GM21390 (cell line): ENCODE results near the gene C1orf141.
A peak's percentile ranks its signal among the peaks of the same experiment; 100 is the strongest.
"Not testable (repeated sequence)": the region's sequence is repeated elsewhere in the genome, so short reads cannot be mapped to it uniquely, and the experiment has no call there.

Experiments used
- ATAC-seq: cut with Tn5 transposase; IDR thresholded peaks from one replicate; pipeline ENCODE4 v1.9.1; 2021; ENCODE audit not compliant: unreplicated experiment

C1orf141 gene

DNA sequence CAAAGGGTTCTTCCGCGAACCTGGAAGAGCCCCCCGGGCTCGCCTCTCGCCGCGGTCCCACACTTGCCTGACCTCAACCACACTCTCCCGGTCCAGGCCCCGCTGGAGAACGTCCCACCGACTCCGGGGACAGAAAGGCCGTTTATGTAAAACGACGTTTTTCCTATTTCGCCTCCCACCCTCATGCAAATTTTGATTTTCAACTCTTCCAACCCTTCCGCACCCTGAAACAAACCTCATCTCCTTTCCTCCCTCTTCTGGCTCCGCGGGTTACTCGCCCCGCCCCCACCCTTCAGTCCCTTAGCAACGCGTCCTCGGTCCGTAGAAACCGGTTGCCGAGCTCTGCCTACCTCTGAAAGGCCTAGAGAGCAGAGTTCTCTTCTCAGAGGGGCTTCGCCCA, at the start of gene C1orf141:
C1orf141 (minus strand) TSS at position 276 of the 400 bp plus-strand sequence. CDS start 7,730 bp downstream, outside the sequence.
- no peak for ATAC-seq

DNA sequence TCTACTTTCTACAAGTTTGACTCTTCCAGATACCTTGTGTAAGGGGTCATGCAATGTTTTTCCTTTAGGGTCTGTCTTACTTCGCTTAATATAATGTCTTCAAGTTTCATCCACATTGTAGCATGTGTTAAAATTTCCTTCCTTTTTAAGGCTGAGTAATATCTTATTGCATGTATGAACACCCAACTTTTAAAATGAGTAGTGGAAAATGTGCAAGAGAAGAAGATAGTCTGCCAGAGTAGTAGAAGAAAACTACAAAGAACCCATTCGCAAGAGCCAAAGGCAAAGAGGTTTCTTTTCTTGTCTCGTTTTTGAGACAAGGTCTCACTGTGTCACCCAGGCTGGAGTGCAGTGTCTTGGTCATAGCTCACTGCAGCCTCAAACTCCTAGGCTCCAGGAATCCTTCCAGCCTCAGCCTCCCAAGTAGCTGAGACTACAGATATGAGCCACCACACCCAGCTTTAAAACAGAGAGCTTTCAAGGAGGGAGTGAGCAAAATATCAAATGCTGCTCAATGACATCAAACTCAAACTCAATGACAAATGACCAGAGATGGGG, 40.8 kb upstream of the C1orf141 start:
- ATAC-seq = no peak

DNA sequence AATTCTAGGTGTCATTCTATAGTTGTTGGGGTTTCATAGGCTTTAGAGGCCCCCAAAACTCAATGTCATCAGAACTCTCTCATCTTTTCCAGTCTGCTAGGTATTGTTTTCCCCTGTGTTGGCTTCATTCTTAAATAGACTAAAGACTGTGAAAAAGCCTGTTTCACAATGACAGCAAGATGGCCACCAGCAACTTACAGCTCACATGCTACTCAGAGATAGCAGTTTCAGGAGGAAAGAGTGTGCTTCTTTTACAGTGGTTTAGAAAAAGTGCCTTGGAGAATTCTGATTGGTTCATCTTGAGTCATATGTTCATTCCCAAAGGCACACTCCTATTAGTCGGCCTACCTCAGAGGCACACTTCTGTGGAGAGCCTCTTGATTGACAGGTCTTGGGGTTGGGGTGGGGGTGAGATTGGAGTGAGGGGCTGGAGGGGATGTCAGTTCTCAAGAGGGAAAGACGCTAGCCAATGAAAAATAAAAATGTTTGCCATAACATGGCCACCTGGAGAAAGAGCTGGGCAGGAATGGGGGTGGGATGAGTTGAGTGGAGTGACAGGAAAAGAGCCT, 40.0 kb upstream of the C1orf141 start:
- peak; percentile 68 for ATAC-seq

DNA sequence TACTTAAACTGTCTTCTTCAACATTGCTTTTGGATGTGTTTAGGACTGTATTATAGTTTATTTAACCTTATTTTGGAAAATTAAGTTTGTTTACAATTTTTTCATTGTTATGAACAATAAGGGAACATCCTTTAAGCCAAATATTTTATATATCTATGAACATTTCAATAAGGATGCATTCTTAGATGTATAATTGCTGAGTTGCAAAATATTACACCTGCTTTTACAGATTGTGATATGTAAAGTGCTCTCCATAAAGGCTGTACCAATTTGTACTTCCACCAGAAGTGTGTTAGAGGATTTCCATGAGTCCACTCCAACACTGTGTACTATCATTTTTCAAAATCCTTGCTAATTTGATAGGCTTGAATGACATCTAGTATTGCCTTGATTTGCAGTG, 39.2 kb upstream of the C1orf141 start:
- ATAC-seq = no peak

DNA sequence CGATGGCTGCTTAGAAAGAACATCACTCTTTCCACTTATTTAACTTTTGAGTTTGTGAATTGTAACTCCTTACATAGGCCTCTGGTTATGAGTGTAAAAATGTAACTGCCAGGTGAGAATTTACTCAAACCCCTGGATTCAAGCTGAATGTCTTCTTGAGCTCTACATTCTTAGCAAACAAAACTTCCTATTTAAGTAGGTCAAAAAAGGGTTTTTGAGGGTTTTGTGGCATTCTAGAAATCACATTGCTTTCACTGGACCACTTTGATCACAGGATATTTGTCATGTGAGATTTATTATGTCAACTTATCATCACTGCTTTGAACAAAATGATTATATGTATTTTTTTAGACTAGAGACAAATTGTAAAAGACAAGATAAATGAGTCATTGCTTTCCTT, 37.2 kb upstream of the C1orf141 start:
- no peak for ATAC-seq

DNA sequence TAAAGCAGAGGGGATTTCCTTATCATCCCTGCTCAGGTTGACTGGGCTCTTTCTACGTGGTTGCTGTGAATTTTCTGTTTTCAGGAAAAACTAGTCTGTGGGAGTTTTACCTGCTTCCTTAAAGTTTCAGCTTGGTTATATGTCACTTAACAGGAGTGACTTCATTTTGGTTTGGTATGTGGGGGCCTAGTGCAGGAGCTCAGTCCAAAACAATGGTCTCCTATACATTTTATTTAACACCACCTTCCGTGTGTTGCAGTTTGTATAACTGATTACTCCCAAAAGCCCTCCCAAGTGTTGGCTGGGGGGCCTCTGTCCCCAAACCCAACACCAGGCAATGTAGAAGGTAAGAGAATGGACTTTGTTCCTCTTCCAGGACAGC, 36.8 kb upstream of the C1orf141 start:
- ATAC-seq = no peak

DNA sequence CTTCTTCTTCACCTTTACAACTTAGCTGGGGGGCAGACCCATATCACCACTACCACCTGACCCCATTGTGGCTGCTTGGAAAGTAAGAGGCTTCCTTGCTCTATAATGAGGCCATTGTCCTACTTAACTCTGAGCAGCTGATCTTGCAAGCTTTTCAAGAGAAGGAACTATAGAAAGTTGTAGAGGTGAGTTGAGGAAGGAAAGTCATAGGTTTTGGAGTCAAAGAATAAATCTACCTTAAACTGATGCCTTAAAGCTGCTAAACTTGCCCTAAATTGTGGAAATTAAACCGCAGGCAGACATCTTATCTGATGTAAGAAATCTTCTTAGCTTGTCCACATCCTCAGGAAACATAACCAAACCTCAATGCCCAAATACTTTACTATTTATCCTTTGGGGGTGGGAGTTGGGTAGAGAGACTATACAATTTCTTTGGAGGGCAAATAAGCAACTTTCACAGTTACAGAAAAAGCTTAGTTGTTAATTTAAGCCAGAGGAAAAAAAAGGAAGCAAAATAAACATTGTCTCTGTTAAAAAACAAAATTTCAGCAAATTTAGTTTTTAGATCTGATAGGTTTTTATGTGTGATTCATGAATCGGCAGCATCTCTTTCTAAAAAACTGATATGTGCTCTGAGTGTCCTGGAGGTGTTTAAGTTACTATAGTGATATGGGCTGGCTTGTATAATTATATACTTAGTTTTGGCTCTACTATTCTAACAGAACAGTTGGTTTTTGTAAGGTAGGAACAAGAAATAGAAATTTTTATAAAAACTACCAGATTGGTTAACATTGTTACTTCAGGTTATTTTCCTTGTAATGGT, 36.2 kb upstream of the C1orf141 start:
- no peak for ATAC-seq

DNA sequence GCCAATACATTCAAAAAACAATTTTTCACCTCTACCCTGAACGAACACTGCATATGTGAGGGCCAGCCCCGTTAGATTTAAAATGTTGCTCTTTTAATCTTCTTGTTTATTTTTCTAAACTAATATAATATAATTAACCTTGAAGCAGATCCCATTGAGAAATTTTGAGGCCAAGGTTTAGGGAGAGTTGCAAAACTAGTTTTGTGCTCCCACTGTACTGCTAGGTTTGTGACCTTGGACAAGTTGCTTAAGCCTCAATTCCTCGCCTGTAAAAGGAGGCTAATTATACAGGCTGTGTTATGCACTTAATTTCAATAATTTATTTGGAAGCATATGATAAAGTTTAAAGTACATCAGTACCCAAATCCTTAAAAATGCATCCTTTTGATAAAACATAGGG, 35.2 kb upstream of the C1orf141 start:
- ATAC-seq = no peak

DNA sequence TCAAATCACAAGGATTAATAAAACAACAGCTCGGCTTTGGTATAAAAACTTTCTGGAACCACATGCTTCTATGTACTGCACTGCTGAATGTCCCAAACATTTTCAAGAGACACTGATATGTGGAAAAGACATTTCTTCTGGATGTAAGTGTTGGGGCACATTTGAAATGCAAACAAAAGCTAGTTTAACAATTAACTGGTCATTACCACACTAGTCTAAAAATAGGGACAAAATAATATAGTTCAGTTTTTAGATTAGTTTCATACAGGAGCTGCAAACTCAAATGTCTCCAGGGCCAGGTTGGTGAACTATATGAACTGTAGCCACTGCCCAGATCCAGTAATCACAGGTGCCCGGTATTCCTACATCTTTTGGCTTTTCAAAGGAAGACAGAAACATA, 34.7 kb upstream of the C1orf141 start:
- ATAC-seq = peak; percentile 36

DNA sequence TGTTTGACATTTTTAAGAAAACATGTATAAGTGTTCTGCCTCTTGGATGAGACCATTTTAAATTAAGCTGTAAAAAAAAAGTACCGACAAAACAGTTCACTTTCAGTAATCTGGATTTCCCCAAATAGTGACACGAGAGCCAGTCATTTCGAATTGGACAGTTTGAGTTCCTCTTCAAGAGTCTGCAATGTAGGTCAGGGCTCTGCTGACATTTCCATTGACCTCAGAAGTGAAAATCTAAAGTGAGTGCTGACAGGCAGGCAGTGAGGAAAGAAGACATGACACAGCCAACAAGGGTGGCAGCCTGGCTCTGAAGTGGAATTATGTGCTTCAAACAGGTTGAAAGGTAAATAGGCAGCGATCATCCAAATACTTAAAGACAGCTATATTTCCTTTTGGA, 31.4 kb upstream of the C1orf141 start, which contains the start of gene IL23R:
IL23R (plus strand) TSS at position 259 of the 400 bp plus-strand sequence. CDS start 1,667 bp downstream, outside the sequence.
- ATAC-seq = peak; percentile 78

DNA sequence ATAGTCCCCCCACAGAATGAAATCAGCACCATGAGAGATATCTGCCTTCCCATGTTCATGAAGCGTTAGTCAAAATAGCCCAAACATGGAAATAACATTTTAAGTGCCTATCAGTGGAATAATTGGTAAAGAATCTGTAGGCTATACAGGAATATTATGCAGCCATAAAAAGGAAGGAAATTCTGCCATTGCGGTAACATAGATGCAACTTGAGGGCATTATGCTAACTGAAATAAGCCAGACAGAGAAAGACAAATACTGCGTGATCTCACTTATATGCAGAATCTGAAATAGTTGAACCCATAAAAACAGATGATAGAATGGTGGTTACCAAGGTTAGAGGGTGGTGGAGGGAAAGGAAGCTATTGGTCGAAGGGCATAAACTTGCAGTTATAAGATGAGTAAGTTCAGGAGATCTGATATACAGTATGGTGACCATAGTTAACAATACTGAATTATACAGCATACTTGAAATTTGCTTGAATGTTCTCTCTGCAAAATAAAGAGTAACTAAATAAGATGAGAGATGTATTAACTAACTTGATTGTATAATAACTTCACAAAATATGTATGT, 30.8 kb upstream of the C1orf141 start:
- no peak for ATAC-seq

DNA sequence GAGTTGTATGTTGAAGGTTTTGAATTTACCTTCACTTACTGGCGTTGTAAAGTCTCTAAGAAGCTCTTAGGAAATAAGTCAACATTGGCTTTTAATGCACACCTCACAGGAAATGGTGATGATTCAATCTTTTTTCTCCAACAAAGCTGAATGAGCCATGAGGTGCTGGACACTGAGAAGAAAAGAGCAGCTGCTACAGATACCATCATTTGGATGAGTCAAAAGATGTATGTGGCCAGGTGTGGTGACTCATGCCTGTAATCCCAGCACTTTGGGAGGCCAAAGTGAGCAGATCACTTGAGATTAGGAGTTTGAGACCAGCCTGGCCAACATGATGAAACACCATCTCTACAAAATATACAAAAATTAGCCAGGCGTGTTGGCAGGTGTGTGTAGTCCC, 28.2 kb upstream of the C1orf141 start:
- peak; percentile 41 for ATAC-seq

DNA sequence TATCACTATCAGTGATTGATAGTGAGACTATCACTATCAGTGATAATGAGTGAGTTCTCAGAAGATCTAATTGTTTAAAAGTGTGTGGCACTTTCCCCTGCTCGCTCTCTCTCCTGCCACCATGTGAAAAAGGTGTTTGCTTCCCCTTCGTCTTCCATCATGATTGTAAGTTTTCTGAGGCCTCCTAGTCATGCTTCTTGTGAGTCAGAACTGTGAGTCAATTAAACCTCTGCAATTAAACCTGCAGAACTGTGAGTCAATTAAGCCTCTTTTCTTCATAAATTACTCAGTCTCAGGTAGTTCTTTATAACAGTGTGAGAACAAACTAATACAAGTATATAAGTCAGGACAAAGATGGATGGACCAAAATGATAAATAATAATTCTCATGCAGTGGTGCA, 24.5 kb upstream of the C1orf141 start:
- ATAC-seq = no peak

DNA sequence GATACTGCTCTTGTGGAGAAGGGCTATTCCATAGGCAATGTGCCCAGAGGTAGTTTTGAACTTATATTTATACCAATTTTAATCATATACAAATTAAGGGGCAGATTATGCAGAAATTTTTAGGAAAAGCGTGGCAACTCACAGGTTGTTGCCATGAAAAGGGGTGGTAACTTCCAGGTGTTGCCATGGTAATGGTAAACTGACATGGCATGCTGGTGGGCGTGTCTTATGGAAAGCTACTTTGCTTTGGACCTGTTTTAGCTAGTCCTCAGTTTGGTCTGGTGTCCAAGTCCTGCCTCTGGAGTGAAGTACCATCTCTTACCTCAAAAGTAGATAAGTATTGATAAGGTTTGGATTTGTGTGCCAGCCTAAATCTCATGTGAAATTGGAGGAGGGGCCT, 23.6 kb upstream of the C1orf141 start:
- ATAC-seq = no peak

DNA sequence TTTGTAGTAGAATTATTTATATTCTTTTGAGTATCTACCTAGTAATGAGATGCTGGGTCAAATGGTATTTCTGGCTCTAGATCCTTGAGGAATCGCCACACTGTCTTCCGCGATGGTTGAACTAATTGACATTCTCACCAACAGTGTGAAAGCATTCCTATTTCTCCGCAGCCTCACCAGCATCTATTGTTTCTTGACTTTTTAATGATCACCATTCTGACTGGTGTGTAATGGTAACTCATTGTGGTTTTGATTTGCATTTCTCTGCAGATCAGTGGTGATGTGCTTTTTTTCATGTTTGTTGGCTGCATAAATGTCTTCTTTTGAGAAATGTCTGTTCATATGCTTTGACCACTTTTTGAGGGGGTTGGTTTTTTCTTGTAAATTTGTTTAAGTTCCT, 16.2 kb upstream of the C1orf141 start:
- ATAC-seq = no peak

DNA sequence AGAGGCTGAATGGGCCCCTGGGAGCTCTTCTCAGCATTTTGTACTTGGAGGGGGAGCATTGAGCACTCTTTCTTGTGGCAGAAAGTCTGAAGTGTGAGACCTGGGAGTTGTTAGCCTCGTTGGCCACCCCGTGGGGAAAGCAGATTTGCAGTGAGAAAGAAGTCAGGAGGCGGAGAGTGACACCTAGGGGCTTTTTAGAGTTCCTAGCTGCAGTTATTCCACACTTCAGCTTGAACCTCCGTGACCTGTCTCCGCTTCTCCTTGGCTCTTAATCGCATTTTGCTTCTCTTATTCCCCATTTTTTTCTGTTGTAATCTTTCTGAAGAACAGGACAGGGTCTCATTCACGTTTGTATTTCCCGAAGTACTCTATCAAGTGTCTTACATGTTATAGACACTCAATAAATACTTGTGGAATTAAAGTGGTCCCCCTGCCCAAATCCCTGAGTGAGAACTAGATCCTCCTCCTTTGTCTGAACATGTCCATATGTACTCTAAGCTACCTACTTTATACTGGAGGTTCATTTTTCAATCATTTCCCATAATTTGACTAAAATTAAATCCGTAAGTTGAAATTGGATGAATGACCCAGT, 14.5 kb upstream of the C1orf141 start:
- ATAC-seq = peak; percentile 94

DNA sequence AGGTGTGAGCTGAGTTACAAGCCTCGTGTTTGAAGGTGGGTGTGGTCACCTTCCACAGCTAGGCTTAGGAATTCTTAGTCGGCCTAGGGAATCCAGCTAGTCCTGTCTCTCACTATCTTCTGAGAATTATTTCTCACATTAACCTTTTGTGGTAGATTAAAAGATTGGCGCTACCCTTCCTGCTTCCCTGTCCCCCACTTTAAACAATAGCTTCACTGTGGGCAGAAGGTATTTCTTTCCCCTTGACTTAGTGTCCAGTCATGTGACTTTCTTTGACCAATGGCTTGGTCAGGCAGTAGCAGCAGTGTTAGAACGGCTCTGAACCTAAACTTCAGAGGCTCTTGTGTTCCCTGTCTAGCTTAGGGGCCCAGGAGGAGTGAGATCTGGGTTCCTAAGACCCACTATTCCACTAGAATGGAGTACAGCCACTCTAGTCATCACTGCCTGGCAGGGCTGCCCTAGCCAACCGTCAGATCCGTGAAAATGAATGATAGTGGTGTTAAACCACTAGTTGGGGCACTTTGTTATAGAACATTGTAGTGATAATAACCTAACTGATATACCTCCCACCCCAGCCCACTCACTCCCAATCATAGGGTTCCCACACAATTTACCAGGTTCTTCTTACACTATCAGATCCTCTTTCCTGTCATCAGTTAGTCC, 13.9 kb upstream of the C1orf141 start:
- no peak for ATAC-seq

DNA sequence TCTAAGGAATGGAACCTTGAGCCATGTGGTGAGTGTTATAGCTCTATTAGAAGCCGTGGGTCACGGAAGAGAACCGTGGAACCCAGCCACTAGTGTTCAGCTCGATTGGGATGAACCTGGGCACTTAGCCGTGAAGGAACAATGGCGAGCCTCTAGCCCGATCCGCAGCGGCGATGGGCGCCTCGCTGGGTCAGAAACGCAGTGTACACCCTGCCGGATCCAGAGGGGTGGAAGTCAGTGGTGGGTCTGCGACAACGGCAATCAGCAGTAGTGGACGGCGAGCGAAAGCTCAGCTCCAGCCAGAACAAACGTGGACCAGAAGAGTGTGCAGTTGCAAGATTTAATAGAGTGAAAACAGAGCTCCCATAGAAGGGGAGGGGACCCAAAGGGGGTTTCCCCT, 13.2 kb upstream of the C1orf141 start:
- ATAC-seq = not testable (repeated sequence)

DNA sequence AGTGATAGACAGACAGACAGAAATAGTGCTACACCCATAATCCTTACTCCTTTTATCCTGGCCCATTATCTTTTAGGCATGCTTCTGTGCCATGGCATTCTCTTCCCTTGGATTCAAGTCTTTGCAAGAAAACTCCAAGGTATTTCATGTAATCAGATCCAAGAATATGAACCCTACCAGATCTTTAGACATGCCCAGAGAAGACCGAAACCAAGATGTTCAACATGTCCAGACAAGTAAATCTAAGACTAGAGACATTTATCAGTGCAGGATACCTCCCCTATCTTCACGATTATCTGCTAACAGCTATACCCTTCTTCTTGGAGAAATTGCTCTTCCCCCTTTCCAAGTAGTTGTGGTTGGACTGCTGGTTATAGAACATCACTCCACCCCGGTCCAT, 11.8 kb upstream of the C1orf141 start:
- ATAC-seq = no peak

DNA sequence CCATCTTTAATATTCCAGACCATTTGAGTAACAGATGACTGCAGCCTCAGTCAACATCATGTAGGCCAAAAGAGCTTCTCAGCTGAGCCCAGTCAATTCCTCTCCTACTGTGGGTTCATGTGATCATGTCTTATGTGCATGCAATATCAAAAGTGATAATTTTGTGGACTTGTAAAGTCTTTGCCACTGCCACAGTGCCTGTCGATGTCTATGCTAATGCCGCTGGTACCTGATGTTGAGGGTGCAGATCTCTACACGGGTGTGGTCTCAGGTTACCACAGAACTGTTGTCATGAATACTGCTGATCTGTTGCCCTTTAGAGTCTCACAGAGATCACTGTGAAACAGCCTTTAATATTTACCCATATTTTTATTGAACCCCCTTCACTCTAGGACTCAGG, 11.3 kb upstream of the C1orf141 start:
- ATAC-seq = no peak

DNA sequence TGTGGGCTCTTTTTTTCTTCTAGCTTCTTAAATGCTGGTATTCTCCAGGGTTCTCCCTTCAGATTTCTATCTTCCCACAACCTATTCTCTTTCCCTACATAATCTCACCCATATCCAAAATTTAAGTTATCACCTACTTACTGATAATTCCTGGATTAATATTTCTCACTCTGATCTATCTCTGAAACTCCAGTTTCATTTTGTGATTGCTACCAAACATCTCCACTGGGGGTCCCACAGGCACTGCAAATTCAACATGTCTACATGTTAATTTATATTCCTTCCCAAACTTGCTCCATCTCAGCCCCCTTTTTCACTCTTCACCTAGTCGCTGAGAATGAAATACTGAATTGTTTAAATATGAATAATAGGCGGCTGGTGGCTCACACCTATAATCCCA, 9.9 kb upstream of the C1orf141 start:
- no peak for ATAC-seq
